HCT116 (cell line): Measurements from ENCODE around the gene TMEM247. TPM values are rescaled to one million over a fixed set of nuclear protein-coding genes. Genes with fewer than 3 reads are reported as not detected.

Source experiments
- ATAC-seq: fragments of 200-7000 bp; cut with Tn5 transposase; 2 replicates; pipeline ENCODE4 v1.9.1; 2020; ENCODE audit warnings: mild to moderate bottlenecking, moderate library complexity
- BruUV-seq: library from RNA; stranded (reverse); fragments of 400-500 nt; replicated peaks from 2 replicates; lab custom pipeline; 2021; lab: Mats Ljungman, UMichigan
- CTCF ChIA-PET: fragments of 300-600 bp; sonication (Branson Sonifier 250); formaldehyde crosslinking; loops from one replicate; lab custom pipeline; 2021; ENCODE audit warnings: antibody characterized with exemption; lab: Charles Lee
- POLR2A ChIA-PET: fragments of 300-600, 350-600 bp; sonication (Branson Sonifier 250); formaldehyde crosslinking; loops from one replicate; lab custom pipeline; 2021; ENCODE audit warnings: antibody characterized with exemption; lab: Charles Lee
- RAD21 ChIA-PET, 2 experiments: fragments of 300-600 bp; sonication (Branson Sonifier 250); formaldehyde crosslinking; loops; one replicate each; lab custom pipeline; 2023; ENCODE audit warnings: low total read pairs in 2 of 2; ENCODE audit not compliant: uncharacterized antibody in 2 of 2, unreplicated experiment in 2 of 2, low non-redundant PET in 1 of 2; lab: Charles Lee
- DNase-seq: peaks from one replicate; pipeline ENCODE4 v3.0.0-alpha.2; 2010; ENCODE audit warnings: low read depth, low spot score
- H2AFZ ChIP-seq: fragments of 200-600 bp; shearing (Covaris generic), sonication (generic); 2 replicates; pipeline ENCODE4 v1.6.1; 2017; ENCODE audit warnings: low read depth, mixed run types, mixed read lengths, antibody characterized with exemption, low read length; ENCODE audit not compliant: poor library complexity, severe bottlenecking
- H3K27ac ChIP-seq: 2 replicates; pipeline ENCODE4 v1.5.1; 2012; ENCODE audit warnings: low read depth, low read length
- H3K27me3 ChIP-seq: fragments of 200-600 bp; sonication (generic); 2 replicates; pipeline ENCODE4 v1.6.1; 2016; ENCODE audit warnings: mixed run types, low read length, mixed read lengths; ENCODE audit not compliant: insufficient read depth
- H3K36me3 ChIP-seq, 2 experiments: fragments of 200-500 bp in 1 of 2; fragments of 200-600 bp in 1 of 2; sonication (Bioruptor generic) in 1 of 2; sonication (generic) in 1 of 2; 2 replicates each; pipeline versions ENCODE4 v1.5.1 to v1.6.1; 2014 to 2016; ENCODE audit warnings: low read length in 2 of 2, inconsistent platforms in 1 of 2, mixed read lengths in 1 of 2, mixed run types in 1 of 2; ENCODE audit not compliant: insufficient read depth in 2 of 2, control insufficient read depth in 1 of 2
- H3K4me1 ChIP-seq, 2 experiments: fragments of 200-600 bp in 1 of 2; sonication (generic) in 1 of 2; 2 replicates each; pipeline versions ENCODE4 v1.5.1 to v1.6.1; 2012 to 2017; ENCODE audit warnings: low read length in 2 of 2, inconsistent platforms in 1 of 2, mild to moderate bottlenecking in 1 of 2, mixed read lengths in 1 of 2, mixed run types in 1 of 2, moderate library complexity in 1 of 2; ENCODE audit not compliant: insufficient read depth in 2 of 2, control insufficient read depth in 1 of 2
- H3K4me2 ChIP-seq: fragments of 200-600 bp; sonication (generic); 2 replicates; pipeline ENCODE4 v1.6.1; 2017; ENCODE audit warnings: mixed run types, low read length, mixed read lengths
- H3K4me3 ChIP-seq, 2 experiments: fragments of 200-600 bp in 1 of 2; sonication (generic) in 1 of 2; replicated peaks in 1 of 2; 2 replicates each; pipeline ENCODE4 v1.5.1; 2011 to 2016; ENCODE audit warnings: low read length in 2 of 2, control low read depth in 1 of 2, low read depth in 1 of 2, mild to moderate bottlenecking in 1 of 2, mixed read lengths in 1 of 2, mixed run types in 1 of 2
- H3K79me2 ChIP-seq: fragments of 200-600 bp; sonication (generic); 2 replicates; pipeline ENCODE4 v1.6.1; 2017; ENCODE audit warnings: mild to moderate bottlenecking, mixed run types, low read length, moderate library complexity, mixed read lengths; ENCODE audit not compliant: insufficient read depth
- H3K9ac ChIP-seq: fragments of 200-600 bp; sonication (generic); 2 replicates; pipeline ENCODE4 v1.6.1; 2016; ENCODE audit warnings: low read length, mixed read lengths
- H3K9me2 ChIP-seq: fragments of 200-600 bp; sonication (generic), shearing (Covaris generic); 2 replicates; pipeline ENCODE4 v1.6.1; 2017; ENCODE audit warnings: mixed run types, mild to moderate bottlenecking, moderate library complexity; ENCODE audit not compliant: insufficient read depth
- H3K9me3 ChIP-seq, 2 experiments: fragments of 200-500 bp in 1 of 2; fragments of 200-600 bp in 1 of 2; sonication (Bioruptor generic) in 1 of 2; sonication (generic) in 1 of 2; 2 replicates each; pipeline ENCODE4 v1.6.1; 2014 to 2017; ENCODE audit warnings: low read length in 2 of 2, mixed read lengths in 2 of 2, inconsistent platforms in 1 of 2, low read depth in 1 of 2, mild to moderate bottlenecking in 1 of 2, mixed run types in 1 of 2, moderate library complexity in 1 of 2; ENCODE audit not compliant: control insufficient read depth in 1 of 2, insufficient read depth in 1 of 2
- H4K20me1 ChIP-seq: fragments of 200-600 bp; sonication (generic), shearing (Covaris generic); 2 replicates; pipeline ENCODE4 v1.6.1; 2017; ENCODE audit warnings: mixed run types, mild to moderate bottlenecking, moderate library complexity; ENCODE audit not compliant: insufficient read depth
- CEBPB ChIP-seq: IDR thresholded peaks from 2 replicates; pipeline ENCODE4 v1.6.1; 2012; ENCODE audit warnings: low read depth
- EZH2phosphoT487 ChIP-seq: fragments of 200-600 bp; IDR thresholded peaks from 2 replicates; pipeline ENCODE4 v1.6.1; 2018; ENCODE audit warnings: antibody characterized with exemption, borderline replicate concordance
- POLR2AphosphoS5 ChIP-seq: IDR thresholded peaks from 2 replicates; pipeline ENCODE4 v1.6.1; 2011; ENCODE audit warnings: mild to moderate bottlenecking, low read depth, low read length, moderate library complexity
- YY1 ChIP-seq: IDR thresholded peaks from 2 replicates; pipeline ENCODE4 v1.6.1; 2011; ENCODE audit warnings: low read length, low read depth, moderate library complexity, mild to moderate bottlenecking; ENCODE audit not compliant: insufficient replicate concordance; ENCODE audit errors: extremely low read depth
- ZFX ChIP-seq: fragments of 450-650 bp; IDR thresholded peaks from 2 replicates; pipeline ENCODE4 v1.6.1; 2017
- ZNF274 ChIP-seq: fragments of 200-500 bp; sonication (Bioruptor generic); IDR thresholded peaks from 2 replicates; pipeline ENCODE4 v1.6.1; 2014; ENCODE audit warnings: mild to moderate bottlenecking, low read depth, low read length, inconsistent platforms
- intact Hi-C: fragments of 100-400 bp; cut with micrococcal nuclease; formaldehyde crosslinking; loops from 2 replicates; pipeline ENCODE4 v1.10.0; 2022
- total RNA-seq: library from RNA; stranded (reverse); gene quantifications from one replicate; pipeline ENCODE4 v1.2.1, GENCODE V29; 2021; ENCODE audit not compliant: unreplicated experiment
- TF ChIP-seq, protein P1 (sequence below), 3 experiments: fragments of 200-600 bp in 1 of 3; sonication (generic) in 1 of 3; IDR thresholded peaks in 2 of 3; conservative IDR thresholded peaks in 1 of 3; 2 replicates each; pipeline ENCODE4 v1.5.1; 2012 to 2017; ENCODE audit warnings: low read depth in 2 of 3, low read length in 2 of 3, antibody characterized with exemption in 1 of 3, borderline replicate concordance in 1 of 3, control low read depth in 1 of 3, mild to moderate bottlenecking in 1 of 3, mixed read lengths in 1 of 3, mixed run types in 1 of 3, moderate library complexity in 1 of 3; ENCODE audit not compliant: insufficient read depth in 1 of 3

TMEM247 gene
- total RNA-seq, 1 experiment from 2014 or later = not detected

- Histone ChIP-seq H3K9ac (no peak overlapping the region), H3K27me3 (no peaks in the 10 kb centered on the region), H3K4me2 (peak overlapping the region; percentile 20; the same call in 1 of the 2 replicates), H4K20me1 (no peaks in the 10 kb centered on the region), H3K36me3 (no peaks in the 10 kb centered on the region), H3K27ac (no peak overlapping the region), H2AFZ (no peak overlapping the region), H3K9me2 (no peaks in the 10 kb centered on the region), H3K79me2 (no peaks in the 10 kb centered on the region), H3K4me3 (no peak overlapping the region), H3K9me3 (no peaks in the 10 kb centered on the region), H3K4me1 (peaks cover 9 to 29% of the 10 kb centered on the region in 2 experiments)
- ChIA-PET CTCF (no interaction called here), RAD21 (no interaction called here), POLR2A (no interaction called here)
- TF ChIP-seq, protein P1, sequence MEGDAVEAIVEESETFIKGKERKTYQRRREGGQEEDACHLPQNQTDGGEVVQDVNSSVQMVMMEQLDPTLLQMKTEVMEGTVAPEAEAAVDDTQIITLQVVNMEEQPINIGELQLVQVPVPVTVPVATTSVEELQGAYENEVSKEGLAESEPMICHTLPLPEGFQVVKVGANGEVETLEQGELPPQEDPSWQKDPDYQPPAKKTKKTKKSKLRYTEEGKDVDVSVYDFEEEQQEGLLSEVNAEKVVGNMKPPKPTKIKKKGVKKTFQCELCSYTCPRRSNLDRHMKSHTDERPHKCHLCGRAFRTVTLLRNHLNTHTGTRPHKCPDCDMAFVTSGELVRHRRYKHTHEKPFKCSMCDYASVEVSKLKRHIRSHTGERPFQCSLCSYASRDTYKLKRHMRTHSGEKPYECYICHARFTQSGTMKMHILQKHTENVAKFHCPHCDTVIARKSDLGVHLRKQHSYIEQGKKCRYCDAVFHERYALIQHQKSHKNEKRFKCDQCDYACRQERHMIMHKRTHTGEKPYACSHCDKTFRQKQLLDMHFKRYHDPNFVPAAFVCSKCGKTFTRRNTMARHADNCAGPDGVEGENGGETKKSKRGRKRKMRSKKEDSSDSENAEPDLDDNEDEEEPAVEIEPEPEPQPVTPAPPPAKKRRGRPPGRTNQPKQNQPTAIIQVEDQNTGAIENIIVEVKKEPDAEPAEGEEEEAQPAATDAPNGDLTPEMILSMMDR (IDR thresholded peaks at IDR 0.05 in 2 of 3, conservative IDR thresholded peaks at IDR 0.05 in 1 of 3; ENCODE audit: borderline replicate concordance in 1 of 3, insufficient read depth in 1 of 3, low read depth in 2 of 3, low read length in 2 of 3) = peak in 1 of 3 experiments; percentile 22; a peak in 1 of 6 replicates
- no peak for TF ChIP-seq EZH2phosphoT487
- no peak for TF ChIP-seq POLR2AphosphoS5
- no peak for TF ChIP-seq ZNF274
- TF ChIP-seq YY1 = no peak
- BruUV-seq = no TSS peak
- ATAC-seq = peak; percentile 73
- intact Hi-C loops = no loop called here
- DNase-seq = no peak
These were observed 9.0 kb downstream of the TMEM247 start for GRCh38 chr2:46488389-46488788.

DNA sequence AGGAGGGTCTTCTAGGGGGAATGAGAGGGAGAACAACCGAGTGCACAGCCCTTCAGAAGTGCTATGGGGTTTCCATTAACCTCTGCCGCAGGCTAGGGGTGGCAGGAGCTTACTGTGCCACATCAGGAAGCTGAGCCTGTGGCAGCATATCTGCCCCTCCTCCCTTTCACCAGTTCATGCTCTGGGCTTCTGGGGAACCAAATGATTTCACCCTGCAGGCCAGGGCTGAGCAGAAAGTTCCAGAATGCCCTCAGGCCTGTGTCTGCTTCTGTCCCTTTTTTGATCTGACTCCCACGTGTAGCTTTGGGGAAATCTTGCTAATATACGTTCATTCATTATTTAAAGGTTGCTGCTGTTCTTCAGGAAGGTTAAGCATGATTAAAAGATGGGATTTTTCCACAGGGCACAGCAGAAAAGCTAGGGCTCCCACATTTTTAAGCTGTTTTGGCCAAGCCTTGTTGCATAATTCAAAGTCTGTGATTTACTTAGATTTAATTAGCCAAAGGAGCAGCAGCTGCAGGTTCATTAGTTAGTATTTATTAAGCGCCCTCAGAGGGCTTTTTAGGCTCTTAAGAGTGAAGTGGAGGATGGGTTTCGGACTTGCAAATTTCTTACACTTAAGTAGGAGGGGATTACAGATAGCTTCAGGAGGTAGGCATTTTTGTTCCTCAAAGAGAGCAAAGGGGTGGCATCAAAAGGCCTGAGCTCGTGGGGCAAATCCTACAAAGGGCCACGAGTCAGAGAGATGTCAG, 10.2 kb downstream of the TMEM247 start:
- Histone ChIP-seq H2AFZ (no peak overlapping the region), H3K79me2 (no peaks in the 10 kb centered on the region), H3K4me3 (no peak overlapping the region), H3K27ac (no peak overlapping the region), H3K4me2 (no peak overlapping the region), H3K9me2 (no peaks in the 10 kb centered on the region), H4K20me1 (no peaks in the 10 kb centered on the region), H3K9ac (no peak overlapping the region), H3K4me1 (peaks cover 12 to 35% of the 10 kb centered on the region in 2 experiments), H3K9me3 (no peaks in the 10 kb centered on the region), H3K27me3 (no peaks in the 10 kb centered on the region), H3K36me3 (no peaks in the 10 kb centered on the region)
- TF ChIP-seq ZFX = no peak
- no peak for TF ChIP-seq POLR2AphosphoS5
- TF ChIP-seq ZNF274 = no peak
- TF ChIP-seq CEBPB = no peak
- BruUV-seq = no TSS peak
- intact Hi-C loops = no loop called here
- ChIA-PET POLR2A (no interaction called here), RAD21 (no interaction called here), CTCF (no interaction called here)
- DNase-seq = no peak
- no peak for ATAC-seq
